Left ventricle myocardium inferior (tissue), 1 donor: ENCODE data around the gene MAN2B2. TPM values are rescaled to one million over a fixed set of nuclear protein-coding genes. Genes with fewer than 3 reads are reported as not detected.

Experiments
- DNase-seq: peaks from one replicate; pipeline ENCODE4 v3.0.0-alpha.2; 2020
- H3K27ac ChIP-seq: fragments of 200-600 bp; replicated peaks from 2 replicates; pipeline ENCODE4 v1.8.0; 2021
- H3K27me3 ChIP-seq: fragments of 200-600 bp; 2 replicates; pipeline ENCODE4 v1.8.0; 2021; ENCODE audit warnings: low read depth
- H3K36me3 ChIP-seq: fragments of 200-600 bp; 2 replicates; pipeline ENCODE4 v1.8.0; 2021
- H3K4me1 ChIP-seq: fragments of 200-600 bp; 2 replicates; pipeline ENCODE4 v1.8.0; 2021
- H3K4me3 ChIP-seq: fragments of 200-600 bp; 2 replicates; pipeline ENCODE4 v1.8.0; 2021; ENCODE audit warnings: mild to moderate bottlenecking, moderate library complexity
- H3K9me3 ChIP-seq: fragments of 200-600 bp; replicated peaks from 2 replicates; pipeline ENCODE4 v1.8.0; 2021
- intact Hi-C: fragments of 100-400 bp; cut with micrococcal nuclease; formaldehyde crosslinking; loops from one replicate; pipeline ENCODE4 v1.11.0; 2022
- total RNA-seq: library from RNA; stranded (reverse); fragmentation: NEBNext Ultra II Directional; extraction: Animal tissue kit (Norgen Biotek cat#: 25700); gene quantifications from one replicate; pipeline ENCODE4 v1.2.1, GENCODE V29; 2021
- TF ChIP-seq, protein P1 (sequence below): fragments of 200-600 bp; IDR thresholded peaks from 2 replicates; pipeline ENCODE4 v1.8.0; 2021; ENCODE audit warnings: antibody characterized with exemption, mild to moderate bottlenecking, borderline replicate concordance
- donor health status: DM: no; HTN: yes; CAD: no; lungs with severe emphysema.

MAN2B2 gene
- total RNA-seq, 1 donor from 2014 or later = 18.5 TPM

DNA sequence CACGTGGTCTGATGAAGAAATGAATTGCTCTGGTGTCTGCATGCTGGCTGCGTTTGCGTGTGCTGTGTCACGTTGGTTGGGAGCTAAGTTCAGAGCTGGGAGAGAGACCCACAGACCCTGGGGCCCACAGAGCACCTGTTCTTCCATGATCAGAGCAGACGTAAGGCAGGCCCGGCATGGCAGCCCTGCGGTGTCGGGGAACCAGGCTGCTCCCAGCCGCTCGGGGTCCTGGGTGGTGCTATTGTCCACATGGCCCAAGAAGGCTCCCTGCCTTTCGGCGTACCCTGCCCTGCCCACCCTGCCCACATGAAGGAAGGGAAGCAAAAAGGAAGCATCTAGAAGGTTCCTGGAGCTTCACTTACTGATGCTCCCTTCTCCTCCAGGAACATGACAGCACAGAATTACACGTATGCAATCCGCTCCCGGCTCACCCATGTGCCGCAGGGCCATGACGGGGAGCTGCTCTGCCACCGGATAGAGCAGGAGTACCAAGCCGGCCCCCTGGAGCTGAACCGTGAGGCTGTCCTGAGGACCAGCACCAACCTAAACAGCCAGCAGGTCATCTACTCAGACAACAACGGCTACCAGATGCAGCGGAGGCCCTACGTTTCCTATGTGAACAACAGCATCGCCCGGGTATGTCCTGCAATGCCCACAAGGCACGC is 34.6 kb downstream of the MAN2B2 start:
- H3K9me3 ChIP-seq = peaks cover 9% of the 10 kb centered on the region
- no peak overlapping the region for H3K4me3 ChIP-seq
- intact Hi-C loops = no loop called here
- no peaks in the 10 kb centered on the region for H3K27me3 ChIP-seq
- TF ChIP-seq, protein P1, sequence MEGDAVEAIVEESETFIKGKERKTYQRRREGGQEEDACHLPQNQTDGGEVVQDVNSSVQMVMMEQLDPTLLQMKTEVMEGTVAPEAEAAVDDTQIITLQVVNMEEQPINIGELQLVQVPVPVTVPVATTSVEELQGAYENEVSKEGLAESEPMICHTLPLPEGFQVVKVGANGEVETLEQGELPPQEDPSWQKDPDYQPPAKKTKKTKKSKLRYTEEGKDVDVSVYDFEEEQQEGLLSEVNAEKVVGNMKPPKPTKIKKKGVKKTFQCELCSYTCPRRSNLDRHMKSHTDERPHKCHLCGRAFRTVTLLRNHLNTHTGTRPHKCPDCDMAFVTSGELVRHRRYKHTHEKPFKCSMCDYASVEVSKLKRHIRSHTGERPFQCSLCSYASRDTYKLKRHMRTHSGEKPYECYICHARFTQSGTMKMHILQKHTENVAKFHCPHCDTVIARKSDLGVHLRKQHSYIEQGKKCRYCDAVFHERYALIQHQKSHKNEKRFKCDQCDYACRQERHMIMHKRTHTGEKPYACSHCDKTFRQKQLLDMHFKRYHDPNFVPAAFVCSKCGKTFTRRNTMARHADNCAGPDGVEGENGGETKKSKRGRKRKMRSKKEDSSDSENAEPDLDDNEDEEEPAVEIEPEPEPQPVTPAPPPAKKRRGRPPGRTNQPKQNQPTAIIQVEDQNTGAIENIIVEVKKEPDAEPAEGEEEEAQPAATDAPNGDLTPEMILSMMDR = no peak
- H3K36me3 ChIP-seq = peaks cover 76% of the 10 kb centered on the region
- no peak overlapping the region for H3K27ac ChIP-seq
- no peaks in the 10 kb centered on the region for H3K4me1 ChIP-seq
- DNase-seq = no peak

DNA sequence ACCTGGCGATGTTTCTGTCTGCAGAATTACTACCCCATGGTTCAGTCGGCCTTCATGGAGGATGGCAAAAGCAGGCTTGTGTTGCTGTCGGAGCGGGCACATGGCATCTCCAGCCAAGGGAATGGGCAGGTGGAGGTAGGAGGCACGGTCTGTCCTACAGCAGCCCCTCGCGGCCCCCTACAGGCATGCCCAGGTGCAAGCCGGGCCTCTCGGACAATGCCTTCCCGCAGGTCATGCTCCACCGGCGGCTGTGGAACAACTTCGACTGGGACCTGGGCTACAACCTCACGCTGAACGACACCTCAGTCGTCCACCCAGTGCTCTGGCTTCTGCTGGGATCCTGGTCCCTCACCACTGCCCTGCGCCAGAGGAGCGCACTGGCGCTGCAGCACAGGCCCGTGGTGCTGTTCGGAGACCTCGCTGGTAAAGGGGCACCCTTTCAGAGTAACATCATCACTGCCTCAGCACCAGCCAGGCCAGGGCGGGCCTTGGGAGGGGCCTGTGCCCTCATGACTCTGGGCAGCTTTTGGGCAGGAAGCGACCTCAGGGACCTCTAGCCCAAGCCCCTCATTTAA is 36.0 kb downstream of the MAN2B2 start:
- Histone ChIP-seq H3K4me3 (no peak overlapping the region), H3K27ac (no peak overlapping the region), H3K9me3 (no peaks in the 10 kb centered on the region), H3K27me3 (no peaks in the 10 kb centered on the region), H3K36me3 (peaks cover 76% of the 10 kb centered on the region), H3K4me1 (no peaks in the 10 kb centered on the region)
- no peak for DNase-seq
- TF ChIP-seq, protein P1 = no peak
- intact Hi-C loops = no loop called here

DNA sequence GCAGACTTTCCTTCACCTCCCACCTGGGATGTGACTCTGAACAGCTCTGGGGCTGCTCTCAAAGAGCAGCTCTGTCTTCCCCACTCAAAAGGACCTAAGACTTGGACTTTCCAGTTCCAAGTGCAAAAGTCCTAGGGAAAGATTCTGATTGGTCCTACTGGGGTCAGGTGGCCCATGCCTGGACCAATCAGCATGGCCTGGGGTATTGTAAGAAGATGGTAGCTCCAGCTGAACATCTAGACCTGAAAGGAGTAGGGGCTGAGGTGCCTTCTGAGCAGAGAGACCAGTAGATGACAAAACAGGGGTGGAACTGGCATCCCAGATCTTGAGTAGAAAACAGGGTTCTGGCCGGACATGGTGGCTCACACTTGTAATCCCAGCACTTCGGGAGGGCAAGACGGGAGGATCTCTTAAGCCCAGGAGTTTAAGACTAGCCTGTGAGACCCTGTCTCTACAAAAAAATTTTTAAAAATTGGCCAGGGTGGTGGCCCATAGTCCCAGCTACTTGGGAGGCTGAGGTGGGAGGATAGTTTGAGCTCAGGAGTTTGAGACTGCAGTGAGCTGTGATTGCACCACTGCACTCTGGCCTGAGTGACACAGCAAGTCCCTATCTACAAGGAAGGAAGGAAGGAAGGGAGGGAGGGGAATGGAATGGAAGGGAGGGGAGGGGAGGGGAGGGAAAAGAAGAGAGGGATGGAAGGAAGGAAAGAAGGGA is 38.1 kb downstream of the MAN2B2 start:
- H3K27me3 ChIP-seq = no peaks in the 10 kb centered on the region
- H3K36me3 ChIP-seq = peaks cover 70% of the 10 kb centered on the region
- DNase-seq = no peak
- intact Hi-C loops = no loop called here
- H3K4me3 ChIP-seq = no peak overlapping the region
- TF ChIP-seq, protein P1 = no peak
- no peaks in the 10 kb centered on the region for H3K9me3 ChIP-seq
- H3K4me1 ChIP-seq = no peaks in the 10 kb centered on the region
- H3K27ac ChIP-seq = no peak overlapping the region

DNA sequence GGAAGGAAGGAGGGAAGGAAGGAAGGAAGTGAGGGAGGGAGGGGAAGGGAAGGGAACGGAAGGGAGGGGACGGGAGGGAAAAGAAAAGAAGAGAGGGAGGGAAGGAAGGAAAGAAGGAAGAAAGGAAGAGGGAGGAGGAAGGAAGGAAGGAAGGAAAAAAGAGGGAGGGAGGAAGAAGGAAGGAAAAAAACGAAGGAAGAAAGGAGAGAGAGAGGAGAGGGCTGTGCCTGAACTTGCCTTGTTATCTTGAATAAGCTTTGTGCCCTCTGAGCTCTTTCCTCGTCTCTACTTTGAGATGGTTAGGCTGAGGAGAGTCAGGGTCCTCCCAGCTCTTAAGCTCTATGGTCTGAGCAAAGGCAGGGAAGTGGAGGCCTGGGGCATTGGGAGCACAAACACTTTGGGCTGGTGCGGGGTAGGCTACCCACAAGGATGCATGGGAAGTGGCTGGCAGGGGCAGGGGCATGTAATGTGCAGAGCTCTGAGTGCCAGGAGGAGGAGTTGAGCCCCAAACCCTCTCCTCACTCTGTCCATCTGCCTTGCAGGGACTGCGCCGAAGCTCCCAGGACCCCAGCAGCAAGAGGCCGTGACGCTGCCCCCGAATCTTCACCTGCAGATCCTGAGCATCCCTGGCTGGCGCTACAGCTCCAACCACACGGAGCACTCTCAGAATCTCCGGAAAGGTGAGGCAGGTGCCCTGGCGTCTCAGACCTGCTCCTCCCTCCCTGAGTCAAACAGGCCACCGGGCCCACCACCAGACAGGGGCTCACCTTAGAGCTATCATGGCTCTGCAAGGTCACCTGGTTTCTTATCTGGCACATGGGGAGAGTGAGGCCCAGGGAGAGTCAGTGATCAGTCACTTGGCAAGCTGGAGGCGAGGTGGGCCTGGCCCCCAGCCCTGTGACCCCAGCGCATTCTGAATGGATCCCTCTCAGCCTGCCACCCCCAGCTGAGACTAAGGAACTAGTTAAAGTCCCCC is 39.0 kb downstream of the MAN2B2 start:
- Histone ChIP-seq H3K36me3 (peaks cover 76% of the 10 kb centered on the region), H3K27ac (no peak overlapping the region), H3K4me3 (no peak overlapping the region), H3K9me3 (no peaks in the 10 kb centered on the region), H3K4me1 (no peaks in the 10 kb centered on the region), H3K27me3 (no peaks in the 10 kb centered on the region)
- TF ChIP-seq, protein P1 = no peak
- DNase-seq = no peak
- intact Hi-C loops = no loop called here

DNA sequence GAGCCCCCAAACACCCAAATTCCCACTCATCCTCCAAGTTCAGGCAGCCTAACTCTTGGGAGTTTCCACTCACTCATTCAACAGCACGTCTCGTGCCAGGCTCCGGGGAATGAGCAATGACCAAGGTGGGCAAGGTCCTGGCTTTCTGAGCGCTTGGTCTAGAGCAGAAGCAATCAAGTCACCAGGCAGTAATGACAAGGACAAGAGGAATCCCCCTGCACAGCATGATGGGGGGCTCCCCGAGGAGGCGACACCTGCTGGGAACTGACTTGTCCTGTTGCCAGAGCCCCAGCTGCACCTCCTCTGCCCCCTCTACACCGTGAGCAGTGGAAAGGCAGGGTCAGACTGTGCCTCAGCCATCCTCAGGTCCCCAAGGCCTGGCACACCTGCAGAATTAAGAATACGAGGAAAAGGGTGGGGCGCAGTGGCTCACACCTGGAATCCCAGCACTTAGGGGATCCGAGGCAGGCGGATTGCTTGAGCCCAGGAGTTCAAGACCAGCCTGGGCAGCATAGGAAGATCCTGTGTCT is 39.8 kb downstream of the MAN2B2 start:
- TF ChIP-seq, protein P1 = no peak
- Histone ChIP-seq H3K27me3 (no peaks in the 10 kb centered on the region), H3K4me3 (no peak overlapping the region), H3K27ac (no peak overlapping the region), H3K9me3 (no peaks in the 10 kb centered on the region), H3K4me1 (no peaks in the 10 kb centered on the region), H3K36me3 (peaks cover 78% of the 10 kb centered on the region)
- intact Hi-C loops = no loop called here
- no peak for DNase-seq
